BE2C (cell line): ENCODE data around the gene STX1B.

Source experiments
- DNase-seq: peaks from one replicate; pipeline ENCODE4 v3.0.0-alpha.2; 2020
- H3K27me3 ChIP-seq: fragments of 250-450 bp; sonication (Bioruptor Pico); 2 replicates; pipeline ENCODE4 v1.5.1; 2020; ENCODE audit warnings: mild to moderate bottlenecking
- H3K36me3 ChIP-seq: fragments of 250-450 bp; sonication (Bioruptor Pico); 2 replicates; pipeline ENCODE4 v1.5.1; 2020; ENCODE audit warnings: mild to moderate bottlenecking
- H3K4me1 ChIP-seq: fragments of 250-450 bp; sonication (Bioruptor Pico); 2 replicates; pipeline ENCODE4 v1.5.1; 2020
- H3K4me3 ChIP-seq: 2 replicates; pipeline ENCODE4 v1.5.1; 2011; ENCODE audit warnings: low read depth, low read length
- H3K9me3 ChIP-seq: fragments of 250-450 bp; sonication (Bioruptor Pico); 2 replicates; pipeline ENCODE4 v1.5.1; 2020
- CTCF ChIP-seq: IDR thresholded peaks from 2 replicates; pipeline ENCODE4 v1.5.1; 2012; ENCODE audit warnings: mild to moderate bottlenecking, low read depth, low read length

Gene STX1B

GRCh38 chr16:31043352-31043751 is 32.9 kb upstream of the STX1B start:
- no peak for DNase-seq
- H3K4me1 ChIP-seq, result no peaks in the 10 kb centered on the region
- H3K27me3 ChIP-seq, result no peaks in the 10 kb centered on the region
- H3K9me3 ChIP-seq, result no peaks in the 10 kb centered on the region
- no peak for TF ChIP-seq CTCF
- H3K4me3 ChIP-seq, result no peak overlapping the region
- H3K36me3 ChIP-seq, result no peaks in the 10 kb centered on the region

GRCh38 chr16:31042866-31043265 is 32.4 kb upstream of the STX1B start:
- Histone ChIP-seq H3K4me1 (no peaks in the 10 kb centered on the region), H3K36me3 (no peaks in the 10 kb centered on the region), H3K4me3 (no peak overlapping the region), H3K27me3 (no peaks in the 10 kb centered on the region), H3K9me3 (no peaks in the 10 kb centered on the region)
- no peak for TF ChIP-seq CTCF
- no peak for DNase-seq

GRCh38 chr16:31038993-31039392 is 28.6 kb upstream of the STX1B start:
- no peaks in the 10 kb centered on the region for H3K36me3 ChIP-seq
- H3K9me3 ChIP-seq, result no peaks in the 10 kb centered on the region
- no peak for DNase-seq
- H3K4me3 ChIP-seq, result no peak overlapping the region
- no peaks in the 10 kb centered on the region for H3K4me1 ChIP-seq
- no peaks in the 10 kb centered on the region for H3K27me3 ChIP-seq
- no peak for TF ChIP-seq CTCF

GRCh38 chr16:31036691-31037090 is 26.3 kb upstream of the STX1B start:
- H3K4me1 ChIP-seq, result no peaks in the 10 kb centered on the region
- DNase-seq, result no peak
- H3K4me3 ChIP-seq, result no peak overlapping the region
- TF ChIP-seq CTCF, result no peak
- no peaks in the 10 kb centered on the region for H3K27me3 ChIP-seq
- no peaks in the 10 kb centered on the region for H3K9me3 ChIP-seq
- H3K36me3 ChIP-seq, result no peaks in the 10 kb centered on the region

- TF ChIP-seq CTCF, result no peak
- H3K27me3 ChIP-seq, result no peaks in the 10 kb centered on the region
- no peaks in the 10 kb centered on the region for H3K9me3 ChIP-seq
- peak; percentile 90 for DNase-seq
- peak overlapping the region; percentile 97 for H3K4me3 ChIP-seq
- no peaks in the 10 kb centered on the region for H3K36me3 ChIP-seq
- no peaks in the 10 kb centered on the region for H3K4me1 ChIP-seq
Observed at GRCh38 chr16:31033709-31034492, 23.5 kb upstream of the STX1B start.
